ENCODE measurements around the gene TPRG1.
A peak's percentile ranks its signal among the peaks of the same experiment; 100 is the strongest.

TPRG1 gene

DNA sequence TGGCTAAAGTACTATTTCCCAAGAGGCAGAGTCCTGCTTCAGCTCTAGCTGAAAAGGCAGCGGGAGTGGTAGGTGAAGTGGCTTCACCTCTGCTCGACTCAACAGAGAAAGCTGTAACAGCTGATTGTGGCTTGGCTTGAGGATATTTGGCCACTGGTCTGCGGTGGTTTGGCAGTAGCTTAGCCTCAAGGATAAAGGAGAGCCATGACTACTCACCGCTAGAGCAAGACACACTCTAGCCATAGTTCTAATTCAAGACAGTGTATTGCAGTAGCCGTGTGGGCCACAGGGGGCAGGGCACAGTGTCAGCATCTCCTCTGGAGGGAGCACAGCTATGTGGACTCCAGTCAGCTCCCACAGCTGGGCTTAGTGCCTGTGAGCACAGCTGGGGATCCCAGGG is 23.5 kb downstream of the TPRG1 start:
- DNase-seq (ENCODE audit: low read depth) = no peak
- H3K4me3 ChIP-seq (ENCODE audit: control insufficient read depth, low read depth, low read length) = no peak overlapping the region
- TF ChIP-seq, protein P1, sequence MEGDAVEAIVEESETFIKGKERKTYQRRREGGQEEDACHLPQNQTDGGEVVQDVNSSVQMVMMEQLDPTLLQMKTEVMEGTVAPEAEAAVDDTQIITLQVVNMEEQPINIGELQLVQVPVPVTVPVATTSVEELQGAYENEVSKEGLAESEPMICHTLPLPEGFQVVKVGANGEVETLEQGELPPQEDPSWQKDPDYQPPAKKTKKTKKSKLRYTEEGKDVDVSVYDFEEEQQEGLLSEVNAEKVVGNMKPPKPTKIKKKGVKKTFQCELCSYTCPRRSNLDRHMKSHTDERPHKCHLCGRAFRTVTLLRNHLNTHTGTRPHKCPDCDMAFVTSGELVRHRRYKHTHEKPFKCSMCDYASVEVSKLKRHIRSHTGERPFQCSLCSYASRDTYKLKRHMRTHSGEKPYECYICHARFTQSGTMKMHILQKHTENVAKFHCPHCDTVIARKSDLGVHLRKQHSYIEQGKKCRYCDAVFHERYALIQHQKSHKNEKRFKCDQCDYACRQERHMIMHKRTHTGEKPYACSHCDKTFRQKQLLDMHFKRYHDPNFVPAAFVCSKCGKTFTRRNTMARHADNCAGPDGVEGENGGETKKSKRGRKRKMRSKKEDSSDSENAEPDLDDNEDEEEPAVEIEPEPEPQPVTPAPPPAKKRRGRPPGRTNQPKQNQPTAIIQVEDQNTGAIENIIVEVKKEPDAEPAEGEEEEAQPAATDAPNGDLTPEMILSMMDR (IDR thresholded peaks at IDR 0.05; ENCODE audit: control insufficient read depth, insufficient read depth, low read depth, low read length, missing control alignments) = peak; percentile 34

DNA sequence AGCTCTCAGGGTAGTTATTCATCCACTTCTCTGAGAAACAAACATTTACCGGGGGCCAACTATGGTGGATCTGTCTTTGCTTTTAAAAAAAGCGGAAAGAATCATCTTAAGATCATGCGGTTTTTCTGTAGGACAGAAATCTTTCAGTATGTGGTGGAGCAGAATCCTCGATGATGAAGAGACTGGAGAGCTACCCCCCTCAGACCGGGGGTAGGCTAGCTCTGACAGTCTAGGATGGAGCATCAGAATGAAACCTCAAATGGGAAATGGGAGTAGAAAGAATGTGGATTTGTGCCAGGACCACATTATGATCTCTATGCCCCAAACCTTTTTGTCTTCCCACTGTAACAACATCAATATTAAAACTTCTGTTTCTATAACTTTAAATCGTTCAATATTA is 30.3 kb downstream of the TPRG1 start:
- H3K4me3 ChIP-seq (ENCODE audit: control insufficient read depth, low read depth, low read length) = no peak overlapping the region
- no peak for DNase-seq (ENCODE audit: low read depth)
- TF ChIP-seq, protein P1 (IDR thresholded peaks at IDR 0.05; ENCODE audit: control insufficient read depth, insufficient read depth, low read depth, low read length, missing control alignments) = no peak

DNA sequence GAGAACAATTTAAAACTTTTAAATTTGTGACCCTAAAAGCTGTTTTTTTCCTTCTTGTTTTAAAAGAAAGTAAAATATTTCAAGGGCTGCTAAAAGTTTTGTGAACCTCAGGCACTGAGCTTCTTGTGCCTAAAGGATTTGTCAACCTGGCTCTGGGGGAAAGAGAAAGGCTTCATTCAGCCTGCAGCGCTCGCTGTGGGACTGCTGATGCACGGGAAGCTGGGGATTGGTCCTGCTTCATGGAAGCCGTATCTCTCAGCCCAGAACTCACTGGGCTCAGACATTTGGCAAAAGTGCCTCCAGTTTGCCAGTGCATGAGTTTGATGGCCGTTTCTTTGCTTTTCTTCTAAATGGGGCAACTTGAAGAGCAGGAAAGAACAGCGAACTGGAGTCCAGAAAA is 30.8 kb downstream of the TPRG1 start:
- TF ChIP-seq, protein P1 (IDR thresholded peaks at IDR 0.05; ENCODE audit: control insufficient read depth, insufficient read depth, low read depth, low read length, missing control alignments) = no peak
- no peak overlapping the region for H3K4me3 ChIP-seq (ENCODE audit: control insufficient read depth, low read depth, low read length)
- no peak for DNase-seq (ENCODE audit: low read depth)

DNA sequence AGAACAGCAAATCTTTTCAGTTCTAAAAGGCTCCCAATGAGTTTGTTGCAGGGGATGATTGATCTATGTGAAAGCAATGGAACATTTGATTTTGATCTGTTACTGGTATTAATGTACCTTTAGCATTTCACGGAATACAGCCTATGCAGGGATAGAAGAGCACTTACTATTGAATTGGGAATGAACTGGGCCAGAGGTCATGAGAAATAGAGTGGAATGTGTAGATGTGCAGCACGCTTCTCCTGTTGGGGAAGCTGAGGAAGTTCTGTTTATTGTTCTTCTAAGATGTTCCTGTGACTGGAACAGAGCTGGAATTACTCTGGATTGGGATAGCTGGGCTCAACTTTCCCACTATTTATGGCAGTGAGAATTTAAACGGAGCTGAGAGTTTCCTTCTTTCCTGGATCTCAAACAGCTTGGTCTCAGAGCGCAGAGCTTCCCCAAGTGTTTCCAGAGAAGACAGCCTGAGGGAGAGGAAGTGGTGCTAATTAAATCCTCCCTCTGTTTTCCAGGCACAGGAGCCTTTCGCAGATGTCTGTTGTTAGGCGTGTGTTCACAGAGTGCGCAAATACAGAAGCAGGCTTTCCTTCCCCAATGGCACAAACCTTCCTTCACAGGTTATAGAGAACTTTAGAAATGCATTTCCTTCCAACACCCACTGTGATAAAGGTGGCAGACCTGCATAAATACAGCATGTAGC is 32.5 kb downstream of the TPRG1 start:
- H3K4me3 ChIP-seq (ENCODE audit: control insufficient read depth, low read depth, low read length) = no peak overlapping the region
- TF ChIP-seq, protein P1 (IDR thresholded peaks at IDR 0.05; ENCODE audit: control insufficient read depth, insufficient read depth, low read depth, low read length, missing control alignments) = no peak
- DNase-seq (ENCODE audit: low read depth) = no peak

DNA sequence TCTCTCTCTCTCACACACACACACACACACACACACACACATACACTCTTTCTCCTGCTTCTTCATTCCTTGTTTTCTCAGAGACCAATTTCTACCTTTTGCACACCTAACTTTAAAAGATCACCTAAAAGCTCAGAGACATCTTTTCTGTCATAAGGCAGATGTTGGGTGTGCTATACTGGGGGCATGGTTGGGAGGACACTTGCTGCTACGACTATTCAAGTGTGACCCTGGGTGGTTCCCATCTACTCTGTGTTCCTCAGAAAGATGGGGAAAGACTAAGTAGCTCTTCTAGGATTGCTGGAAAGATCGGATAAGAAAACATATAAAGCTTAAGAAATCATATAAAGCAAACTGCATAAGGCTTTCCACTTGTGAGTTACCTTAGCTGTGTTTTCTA is 33.2 kb downstream of the TPRG1 start:
- H3K4me3 ChIP-seq (ENCODE audit: control insufficient read depth, low read depth, low read length) = no peak overlapping the region
- DNase-seq (ENCODE audit: low read depth) = no peak
- TF ChIP-seq, protein P1 (IDR thresholded peaks at IDR 0.05; ENCODE audit: control insufficient read depth, insufficient read depth, low read depth, low read length, missing control alignments) = no peak

DNA sequence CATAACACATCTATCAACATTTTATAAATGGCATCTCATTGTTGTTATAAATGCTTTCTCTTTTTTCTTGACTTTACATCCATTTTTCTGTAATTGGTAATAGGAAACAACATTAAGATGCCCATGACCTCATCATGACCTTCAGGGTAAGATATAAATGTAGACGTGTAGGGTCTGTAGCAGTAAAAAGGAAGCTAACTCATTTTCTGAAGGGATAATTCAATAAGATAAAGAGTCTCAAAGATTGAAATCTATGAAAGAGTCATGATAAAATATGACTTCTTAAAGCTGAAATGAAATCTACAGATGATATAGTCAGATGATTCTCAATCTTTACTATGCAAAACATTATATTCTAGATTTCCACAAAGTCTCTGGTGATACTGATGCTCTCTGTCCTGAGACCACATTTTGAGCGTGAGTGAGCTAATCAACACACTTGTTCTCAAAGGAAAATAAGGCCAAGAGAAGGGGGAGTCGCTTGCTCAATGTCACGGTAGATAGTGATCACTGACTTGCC is 38.5 kb downstream of the TPRG1 start:
- TF ChIP-seq, protein P1 (IDR thresholded peaks at IDR 0.05; ENCODE audit: control insufficient read depth, insufficient read depth, low read depth, low read length, missing control alignments) = no peak
- no peak for DNase-seq (ENCODE audit: low read depth)
- H3K4me3 ChIP-seq (ENCODE audit: control insufficient read depth, low read depth, low read length) = no peak overlapping the region
